T-helper 1 cell (primary cell): ENCODE measurements around the gene LYPD4.

ENCODE experiments used
- DNase-seq, 5 donors: peaks; one replicate each; pipeline ENCODE4 v3.0.0-alpha.2; 2012 to 2020

The LYPD4 gene

DNA sequence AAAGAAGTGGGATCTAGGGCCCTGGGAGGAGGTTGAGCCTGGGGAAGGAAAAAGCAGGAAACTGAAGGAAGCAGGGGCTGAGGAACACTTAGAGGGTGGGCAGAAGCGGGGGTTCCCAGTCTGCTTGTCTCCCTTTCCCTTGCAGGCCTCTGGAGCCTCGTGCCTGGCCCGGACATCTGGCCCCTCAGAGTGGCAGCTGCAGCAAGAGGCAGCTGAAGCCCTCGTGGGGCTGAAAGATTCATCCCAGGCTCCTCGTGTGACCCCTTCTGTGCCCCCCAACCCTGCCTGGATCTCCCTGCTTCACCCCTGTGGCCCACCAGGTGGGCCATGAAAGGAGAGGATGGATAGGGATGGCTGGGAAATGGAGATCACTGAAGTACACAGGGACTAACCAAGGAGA lies 5.9 kb upstream of the LYPD4 start:
- no peak for DNase-seq

DNA sequence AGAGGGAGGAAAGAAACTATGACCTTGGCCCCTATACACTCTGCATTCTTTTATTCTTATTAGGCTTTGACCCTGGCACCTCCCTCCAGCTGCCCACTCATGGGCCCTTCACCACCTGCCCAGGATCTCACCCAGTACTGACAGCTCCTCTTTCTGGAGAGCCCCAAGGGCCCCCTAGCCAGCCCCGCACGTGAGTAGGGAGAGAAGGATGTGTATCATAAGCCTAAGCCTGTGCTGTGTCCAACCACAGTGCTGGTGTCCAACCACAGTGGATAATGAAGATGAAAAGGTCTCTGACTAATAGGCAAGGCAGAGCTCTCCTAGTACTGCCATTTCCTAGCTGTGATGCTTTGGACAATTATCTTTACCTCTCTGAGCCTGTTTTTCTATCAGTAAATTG lies 4.6 kb upstream of the LYPD4 start:
- no peak for DNase-seq

DNA sequence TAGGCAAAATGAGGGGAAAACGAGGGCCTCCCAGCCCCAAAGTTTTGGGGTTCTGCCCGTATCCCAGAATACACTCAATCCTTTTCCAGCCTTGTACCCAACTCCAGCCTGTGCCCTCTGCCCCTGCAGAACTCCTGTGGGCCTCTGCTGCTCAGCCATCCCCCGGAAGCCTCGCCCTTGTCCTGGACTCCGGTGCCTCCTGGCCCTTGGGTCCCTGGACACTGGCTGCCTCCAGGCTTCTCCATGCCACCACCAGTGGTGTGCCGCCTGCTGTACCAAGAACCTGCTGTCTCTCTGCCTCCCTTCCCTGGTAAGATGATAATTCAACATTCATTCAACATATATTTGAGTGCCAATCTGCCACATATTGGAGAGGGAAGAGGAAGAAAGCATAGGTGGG lies 4.2 kb upstream of the LYPD4 start:
- DNase-seq: no peak

- no peak for DNase-seq
Measured at GRCh38 chr19:41847351-41848105, 3.0 kb upstream of the LYPD4 start.

GRCh38 chr19:41845051-41845590 lies 638 bp upstream of the LYPD4 start:
- no peak for DNase-seq

GRCh38 chr19:41845001-41845050 lies 343 bp upstream of the LYPD4 start, which contains the start of gene DMRTC2:
TSS of gene DMRTC2 (plus strand) at chr19:41845042. CDS start at chr19:41847429, 2,387 bp downstream.
- DNase-seq: no peak

DNA sequence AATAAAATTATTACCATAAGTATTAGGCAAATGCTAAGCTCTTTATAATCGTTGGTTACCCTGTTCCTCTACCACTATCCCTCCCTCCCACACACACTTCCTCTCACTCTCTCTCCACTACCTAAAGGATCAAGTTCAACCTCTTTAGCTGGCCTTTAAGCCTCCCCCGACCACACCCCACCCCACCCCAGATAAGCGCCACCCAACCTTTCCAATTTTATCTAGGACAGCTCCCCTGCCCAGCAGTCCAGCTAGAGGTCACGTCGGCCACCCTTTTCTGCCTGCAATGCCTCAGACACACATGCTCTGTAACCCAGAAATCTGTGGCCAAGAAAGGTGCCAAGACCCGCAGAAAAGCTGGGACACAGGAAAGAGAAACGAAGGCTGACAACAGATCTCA lies 1.1 kb downstream of the LYPD4 start:
- DNase-seq: no peak

GRCh38 chr19:41839211-41839610 lies 5.3 kb downstream of the LYPD4 start:
- no peak for DNase-seq

- DNase-seq: no peak
Measured at GRCh38 chr19:41837981-41838708, 6.3 kb downstream of the LYPD4 start.

GRCh38 chr19:41821003-41821735 lies 23.3 kb downstream of the LYPD4 start:
- peak in 3 of 5 donors; percentile 6 to 54 (median 27) for DNase-seq

GRCh38 chr19:41816761-41817160 lies 27.7 kb downstream of the LYPD4 start:
- no peak for DNase-seq

- no peak for DNase-seq
Measured at GRCh38 chr19:41815301-41815700, 29.2 kb downstream of the LYPD4 start.

DNA sequence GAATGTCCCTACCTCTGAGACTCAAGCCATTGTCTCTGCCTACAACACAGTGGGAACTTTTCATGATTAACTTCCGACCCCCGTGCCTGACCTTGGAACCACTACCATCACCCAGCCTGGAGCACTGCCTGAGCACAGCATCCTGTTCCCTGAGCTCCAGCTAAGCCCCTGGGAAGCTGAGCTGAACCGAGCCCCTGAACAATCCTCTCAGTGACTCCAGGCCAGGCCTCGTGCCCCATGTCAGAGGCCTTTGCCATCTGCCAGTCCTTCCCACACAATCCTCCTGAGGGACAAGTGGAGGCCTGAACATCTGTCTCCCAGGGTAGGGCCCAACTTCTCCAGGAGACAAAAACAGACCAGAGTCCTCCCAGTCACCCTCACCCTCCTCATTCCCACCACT lies 30.6 kb downstream of the LYPD4 start:
- DNase-seq: no peak

GRCh38 chr19:41811981-41812380 lies 32.5 kb downstream of the LYPD4 start:
- DNase-seq: no peak

GRCh38 chr19:41811036-41811435 lies 33.4 kb downstream of the LYPD4 start:
- DNase-seq: no peak

GRCh38 chr19:41810301-41810700 lies 34.2 kb downstream of the LYPD4 start:
- DNase-seq: no peak

GRCh38 chr19:41808663-41809566 lies 35.6 kb downstream of the LYPD4 start:
- no peak for DNase-seq

GRCh38 chr19:41807176-41807575 lies 37.3 kb downstream of the LYPD4 start:
- no peak for DNase-seq

DNA sequence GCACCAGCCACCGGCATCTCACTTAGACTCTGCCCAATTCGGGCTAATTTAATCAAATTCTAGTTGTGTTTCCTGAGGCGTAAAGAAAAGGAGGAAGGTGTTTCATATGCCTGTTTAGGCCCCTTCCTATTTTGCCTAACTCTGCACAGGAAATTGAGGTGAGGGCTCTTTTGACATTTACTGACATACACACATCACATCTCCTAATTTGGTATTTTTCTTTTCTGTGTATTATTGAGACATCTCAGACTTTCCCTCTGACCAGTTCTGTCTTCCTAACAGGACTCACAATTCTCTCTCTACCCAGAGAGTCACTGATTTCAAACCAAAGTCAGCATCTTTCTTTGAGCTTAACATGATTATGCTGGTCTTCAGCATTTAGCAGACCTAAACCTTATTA lies 40.1 kb downstream of the LYPD4 start:
- DNase-seq: peak in 1 of 5 donors; percentile 21

DNA sequence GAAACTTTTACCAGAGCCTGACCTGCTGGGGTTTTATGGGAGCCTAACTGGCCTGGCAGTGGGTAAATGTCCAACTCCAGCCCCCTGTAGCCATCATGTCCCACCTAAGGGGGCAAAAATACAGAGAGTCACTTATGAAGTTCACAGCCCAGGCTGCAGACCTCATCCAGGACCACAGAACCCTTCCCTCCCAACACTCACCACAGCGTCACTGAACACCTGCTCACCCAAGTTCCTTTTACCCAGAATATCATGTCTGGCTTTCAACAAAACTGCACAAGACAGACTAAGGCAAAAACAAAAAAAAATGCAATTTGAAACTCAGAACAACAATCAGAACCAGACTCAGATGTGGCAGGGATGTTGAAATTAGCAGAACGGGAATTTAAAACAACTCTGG lies 41.7 kb downstream of the LYPD4 start:
- no peak for DNase-seq

DNA sequence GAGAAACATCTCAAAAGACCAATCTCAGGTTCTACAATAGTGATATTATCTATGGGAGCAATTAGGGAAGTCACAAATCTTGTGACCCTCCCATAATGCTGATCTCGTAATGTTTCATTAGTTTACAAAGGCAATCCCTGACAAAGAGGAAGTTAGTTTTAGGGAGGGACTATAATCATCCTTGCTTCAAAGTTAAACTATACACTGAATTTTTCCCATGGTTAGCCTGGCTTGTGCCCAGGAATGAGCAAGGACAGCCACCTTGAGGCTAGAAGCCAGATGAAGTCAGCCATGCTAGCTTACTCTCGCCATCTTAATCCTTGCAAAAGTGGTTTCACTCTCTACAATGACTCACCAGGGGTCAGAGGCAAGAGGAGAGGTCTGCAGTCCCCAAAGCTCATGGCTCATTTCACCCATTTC lies 42.7 kb downstream of the LYPD4 start:
- no peak for DNase-seq

DNA sequence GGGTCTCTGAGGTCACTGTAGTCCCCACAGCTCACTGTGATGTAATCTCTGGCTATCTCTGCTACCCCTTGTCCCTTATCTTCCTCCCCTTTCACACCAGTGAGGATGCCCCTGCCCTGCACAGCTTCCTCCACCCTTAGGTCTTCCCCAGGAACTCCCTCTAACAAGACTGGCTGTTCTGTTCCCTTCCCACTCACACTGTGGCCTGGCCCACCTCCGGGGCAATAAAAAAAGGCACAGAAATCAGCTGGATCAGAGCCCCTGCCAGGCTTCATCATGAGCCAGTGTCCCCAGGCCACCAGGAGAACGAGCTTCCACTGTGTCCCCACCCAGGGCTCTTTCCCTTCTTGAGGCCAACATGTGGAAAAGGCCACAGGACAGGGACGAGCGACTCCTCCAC lies 43.5 kb downstream of the LYPD4 start:
- no peak for DNase-seq

- no peak for DNase-seq
Measured at GRCh38 chr19:41799444-41800000, 45.0 kb downstream of the LYPD4 start.
